Measurements from ENCODE around the gene HPN.

Gene HPN

GRCh38 chr19:35053667-35054293 lies 12.3 kb downstream of the HPN start:
- Histone ChIP-seq H3K4me3 (ENCODE audit: low read length) (no peak overlapping the region), H3K27me3 (ENCODE audit: control insufficient read depth, insufficient read depth, low read length) (no peaks in the 10 kb centered on the region), H3K9ac (ENCODE audit: low read length) (no peak overlapping the region), H3K36me3 (ENCODE audit: control insufficient read depth, insufficient read depth, low read length) (no peaks in the 10 kb centered on the region), H3K4me1 (ENCODE audit: control insufficient read depth, insufficient read depth, low read length) (no peaks in the 10 kb centered on the region), H3K9me3 (ENCODE audit: control insufficient read depth, low read length) (no peaks in the 10 kb centered on the region)

GRCh38 chr19:35054626-35055025 lies 13.1 kb downstream of the HPN start:
- H3K36me3 ChIP-seq (ENCODE audit: control insufficient read depth, insufficient read depth, low read length), result no peaks in the 10 kb centered on the region
- H3K9ac ChIP-seq (ENCODE audit: low read length), result no peak overlapping the region
- no peaks in the 10 kb centered on the region for H3K4me1 ChIP-seq (ENCODE audit: control insufficient read depth, insufficient read depth, low read length)
- H3K9me3 ChIP-seq (ENCODE audit: control insufficient read depth, low read length), result no peaks in the 10 kb centered on the region
- no peaks in the 10 kb centered on the region for H3K27me3 ChIP-seq (ENCODE audit: control insufficient read depth, insufficient read depth, low read length)
- no peak overlapping the region for H3K4me3 ChIP-seq (ENCODE audit: low read length)

- H3K9ac ChIP-seq (ENCODE audit: low read length), result no peak overlapping the region
- H3K27me3 ChIP-seq (ENCODE audit: control insufficient read depth, insufficient read depth, low read length), result no peaks in the 10 kb centered on the region
- H3K4me3 ChIP-seq (ENCODE audit: low read length), result no peak overlapping the region
- no peaks in the 10 kb centered on the region for H3K4me1 ChIP-seq (ENCODE audit: control insufficient read depth, insufficient read depth, low read length)
- no peaks in the 10 kb centered on the region for H3K36me3 ChIP-seq (ENCODE audit: control insufficient read depth, insufficient read depth, low read length)
- H3K9me3 ChIP-seq (ENCODE audit: control insufficient read depth, low read length), result no peaks in the 10 kb centered on the region
Observed at GRCh38 chr19:35055715-35056179, 14.2 kb downstream of the HPN start.

GRCh38 chr19:35056513-35057063 lies 15.1 kb downstream of the HPN start:
- Histone ChIP-seq H3K4me3 (ENCODE audit: low read length) (no peak overlapping the region), H3K9ac (ENCODE audit: low read length) (no peak overlapping the region), H3K9me3 (ENCODE audit: control insufficient read depth, low read length) (no peaks in the 10 kb centered on the region), H3K4me1 (ENCODE audit: control insufficient read depth, insufficient read depth, low read length) (no peaks in the 10 kb centered on the region), H3K36me3 (ENCODE audit: control insufficient read depth, insufficient read depth, low read length) (no peaks in the 10 kb centered on the region), H3K27me3 (ENCODE audit: control insufficient read depth, insufficient read depth, low read length) (no peaks in the 10 kb centered on the region)

- no peaks in the 10 kb centered on the region for H3K27me3 ChIP-seq (ENCODE audit: control insufficient read depth, insufficient read depth, low read length)
- no peak overlapping the region for H3K9ac ChIP-seq (ENCODE audit: low read length)
- H3K36me3 ChIP-seq (ENCODE audit: control insufficient read depth, insufficient read depth, low read length), result no peaks in the 10 kb centered on the region
- H3K9me3 ChIP-seq (ENCODE audit: control insufficient read depth, low read length), result no peaks in the 10 kb centered on the region
- no peaks in the 10 kb centered on the region for H3K4me1 ChIP-seq (ENCODE audit: control insufficient read depth, insufficient read depth, low read length)
- no peak overlapping the region for H3K4me3 ChIP-seq (ENCODE audit: low read length)
Observed at GRCh38 chr19:35058370-35058769, 16.8 kb downstream of the HPN start.

- no peak overlapping the region for H3K9ac ChIP-seq (ENCODE audit: low read length)
- no peak overlapping the region for H3K4me3 ChIP-seq (ENCODE audit: low read length)
- H3K9me3 ChIP-seq (ENCODE audit: control insufficient read depth, low read length), result no peaks in the 10 kb centered on the region
- H3K36me3 ChIP-seq (ENCODE audit: control insufficient read depth, insufficient read depth, low read length), result no peaks in the 10 kb centered on the region
- H3K4me1 ChIP-seq (ENCODE audit: control insufficient read depth, insufficient read depth, low read length), result no peaks in the 10 kb centered on the region
- no peaks in the 10 kb centered on the region for H3K27me3 ChIP-seq (ENCODE audit: control insufficient read depth, insufficient read depth, low read length)
Observed at GRCh38 chr19:35059006-35059798, 17.7 kb downstream of the HPN start.

GRCh38 chr19:35059799-35060091 lies 18.2 kb downstream of the HPN start:
- Histone ChIP-seq H3K27me3 (ENCODE audit: control insufficient read depth, insufficient read depth, low read length) (no peaks in the 10 kb centered on the region), H3K9me3 (ENCODE audit: control insufficient read depth, low read length) (no peaks in the 10 kb centered on the region), H3K4me1 (ENCODE audit: control insufficient read depth, insufficient read depth, low read length) (no peaks in the 10 kb centered on the region), H3K36me3 (ENCODE audit: control insufficient read depth, insufficient read depth, low read length) (no peaks in the 10 kb centered on the region), H3K4me3 (ENCODE audit: low read length) (no peak overlapping the region), H3K9ac (ENCODE audit: low read length) (no peak overlapping the region)

GRCh38 chr19:35060160-35060855 lies 18.8 kb downstream of the HPN start:
- no peak overlapping the region for H3K9ac ChIP-seq (ENCODE audit: low read length)
- H3K4me1 ChIP-seq (ENCODE audit: control insufficient read depth, insufficient read depth, low read length), result no peaks in the 10 kb centered on the region
- H3K4me3 ChIP-seq (ENCODE audit: low read length), result no peak overlapping the region

GRCh38 chr19:35061583-35062373 lies 20.3 kb downstream of the HPN start:
- no peaks in the 10 kb centered on the region for H3K9me3 ChIP-seq (ENCODE audit: control insufficient read depth, low read length)
- H3K4me1 ChIP-seq (ENCODE audit: control insufficient read depth, insufficient read depth, low read length), result no peaks in the 10 kb centered on the region
- no peak overlapping the region for H3K4me3 ChIP-seq (ENCODE audit: low read length)
- H3K9ac ChIP-seq (ENCODE audit: low read length), result no peak overlapping the region
- H3K36me3 ChIP-seq (ENCODE audit: control insufficient read depth, insufficient read depth, low read length), result no peaks in the 10 kb centered on the region
- no peaks in the 10 kb centered on the region for H3K27me3 ChIP-seq (ENCODE audit: control insufficient read depth, insufficient read depth, low read length)

More at GRCh38 chr19:35060160-35060855, 18.8 kb downstream of the HPN start:
- H3K27me3 ChIP-seq (ENCODE audit: control insufficient read depth, insufficient read depth, low read length), result no peaks in the 10 kb centered on the region
- H3K9me3 ChIP-seq (ENCODE audit: control insufficient read depth, low read length), result no peaks in the 10 kb centered on the region
- H3K36me3 ChIP-seq (ENCODE audit: control insufficient read depth, insufficient read depth, low read length), result no peaks in the 10 kb centered on the region

GRCh38 chr19:35062942-35063341 lies 21.4 kb downstream of the HPN start:
- no peak overlapping the region for H3K4me3 ChIP-seq (ENCODE audit: low read length)
- H3K4me1 ChIP-seq (ENCODE audit: control insufficient read depth, insufficient read depth, low read length), result peaks cover 4% of the 10 kb centered on the region
- no peak overlapping the region for H3K9ac ChIP-seq (ENCODE audit: low read length)
- no peaks in the 10 kb centered on the region for H3K27me3 ChIP-seq (ENCODE audit: control insufficient read depth, insufficient read depth, low read length)
- H3K9me3 ChIP-seq (ENCODE audit: control insufficient read depth, low read length), result no peaks in the 10 kb centered on the region
- no peaks in the 10 kb centered on the region for H3K36me3 ChIP-seq (ENCODE audit: control insufficient read depth, insufficient read depth, low read length)

- Histone ChIP-seq H3K4me1 (ENCODE audit: control insufficient read depth, insufficient read depth, low read length) (peaks cover 4% of the 10 kb centered on the region), H3K36me3 (ENCODE audit: control insufficient read depth, insufficient read depth, low read length) (no peaks in the 10 kb centered on the region), H3K4me3 (ENCODE audit: low read length) (no peak overlapping the region), H3K9me3 (ENCODE audit: control insufficient read depth, low read length) (no peaks in the 10 kb centered on the region), H3K9ac (ENCODE audit: low read length) (no peak overlapping the region), H3K27me3 (ENCODE audit: control insufficient read depth, insufficient read depth, low read length) (no peaks in the 10 kb centered on the region)
Observed at GRCh38 chr19:35063940-35064818, 22.7 kb downstream of the HPN start.

All from mucosa of stomach (tissue), 1 donor.